Stomach (tissue), 9 donors: ENCODE measurements around the gene USP1. TPM values are rescaled to one million over a fixed set of nuclear protein-coding genes. Genes with fewer than 3 reads are reported as not detected.

ENCODE experiments used
- DNase-seq, 2 donors: peaks; one replicate each; pipeline versions ENCODE4 v3.0.0 to v3.0.0-alpha.2; 2013 to 2019
- H3K27ac ChIP-seq, 5 donors: fragments of 200-600 bp in 4 of 5; sonication (generic) in 4 of 5; one replicate each; pipeline ENCODE4 v1.5.1; 2013 to 2019; ENCODE audit warnings: mild to moderate bottlenecking in 1 of 5, moderate library complexity in 1 of 5
- H3K27me3 ChIP-seq, 3 donors: fragments of 200-600 bp; sonication (generic); one replicate each; pipeline ENCODE4 v1.5.1; 2017 to 2019; ENCODE audit warnings: mixed run types in 1 of 3
- H3K36me3 ChIP-seq, 4 donors: fragments of 200-600 bp; sonication (generic); 1 replicate in 3 of 4; 2 replicates in 1 of 4; pipeline ENCODE4 v1.5.1; 2016 to 2019
- H3K4me1 ChIP-seq, 4 donors: fragments of 200-600 bp; sonication (generic); one replicate each; pipeline ENCODE4 v1.5.1; 2016 to 2019
- H3K4me3 ChIP-seq, 4 donors: fragments of 200-600 bp; sonication (generic) in 3 of 4; one replicate each; pipeline ENCODE4 v1.5.1; 2016 to 2019; ENCODE audit warnings: mild to moderate bottlenecking in 1 of 4
- H3K9me3 ChIP-seq, 4 donors: fragments of 200-600 bp; sonication (generic); one replicate each; pipeline ENCODE4 v1.5.1; 2016 to 2019
- CTCF ChIP-seq, 7 experiments: fragments of 450-650 bp in 4 of 7; fragments of 200-600 bp in 3 of 7; sonication (generic) in 3 of 7; IDR thresholded peaks; one replicate each; pipeline ENCODE4 v1.5.1; 2016 to 2019; ENCODE audit warnings: antibody characterized with exemption in 7 of 7, control low read depth in 2 of 7, mild to moderate bottlenecking in 1 of 7
- EP300 ChIP-seq: sonication (generic); formaldehyde crosslinking; IDR thresholded peaks from one replicate; pipeline ENCODE4 v1.6.1; 2017; ENCODE audit warnings: antibody characterized with exemption
- POLR2A ChIP-seq, 4 donors: fragments of 450-650 bp; IDR thresholded peaks; one replicate each; pipeline ENCODE4 v1.6.1; 2016; ENCODE audit warnings: antibody characterized with exemption in 4 of 4, control low read depth in 2 of 4, mild to moderate bottlenecking in 1 of 4, moderate library complexity in 1 of 4
- POLR2AphosphoS5 ChIP-seq, 3 donors: sonication (generic); formaldehyde crosslinking; IDR thresholded peaks; one replicate each; pipeline ENCODE4 v1.6.1; 2016; ENCODE audit warnings: antibody characterized with exemption in 3 of 3
- WGBS, 5 donors: extraction: QIAGEN DNeasy Blood & Tissue Kit in 3 of 5; methylation state at CpG; one replicate each; pipeline versions ENCODE4 v1.1.5 to v1.1.7; 2013 to 2018; 5-methylcytosine and 5-hydroxymethylcytosine counted together
- intact Hi-C: fragments of 100-400 bp; cut with DNase I; formaldehyde crosslinking; loops from one replicate; pipeline ENCODE4 v1.15.1; 2023; ENCODE audit warnings: low total_unique reads
- polyA plus RNA-seq, 3 donors: library from polyadenylated mRNA; stranded (reverse); fragments of 200-250 nt; gene quantifications; one replicate each; pipeline ENCODE4 v1.2.3, GENCODE V29; 2013
- total RNA-seq, 5 donors: library from RNA; depleted of rRNA; stranded (reverse); fragments of >200 nt; gene quantifications; one replicate each; pipeline versions ENCODE4 v1.1.0 to v1.2.3, GENCODE V29; 2014 to 2016
- donor health status: healthy with polysubstance abuse.
- donor health status: Bipolar disorder and iron deficiency.
- donor health status: healthy.

Gene USP1
- total and polyA plus RNA-seq, 8 donors, result 5.4 to 47.5 (median 15.5) TPM

- no peaks in the 10 kb centered on the region for H3K36me3 ChIP-seq
- intact Hi-C loops, result no loop called here
- WGBS, 5 donors, result 79 to 84% (median 80%) methylated on average over 5 of the region's 5 CpGs
- no peaks in the 10 kb centered on the region for H3K4me1 ChIP-seq
- DNase-seq, result no peak
- H3K27me3 ChIP-seq, result no peaks in the 10 kb centered on the region
- TF ChIP-seq CTCF (IDR thresholded peaks at IDR 0.05) (no peak), POLR2AphosphoS5 (IDR thresholded peaks at IDR 0.05) (no peak), EP300 (no peak), POLR2A (IDR thresholded peaks at IDR 0.05) (no peak)
- no peak overlapping the region for H3K27ac ChIP-seq
- H3K4me3 ChIP-seq, result no peak overlapping the region
- no peaks in the 10 kb centered on the region for H3K9me3 ChIP-seq
Observed at GRCh38 chr1:62425041-62425440, 11.8 kb upstream of the USP1 start.

GRCh38 chr1:62426237-62426636 is 10.6 kb upstream of the USP1 start:
- Histone ChIP-seq H3K27me3 (no peaks in the 10 kb centered on the region), H3K4me3 (no peak overlapping the region), H3K36me3 (no peaks in the 10 kb centered on the region), H3K4me1 (no peaks in the 10 kb centered on the region), H3K9me3 (no peaks in the 10 kb centered on the region), H3K27ac (no peak overlapping the region)
- TF ChIP-seq POLR2AphosphoS5 (IDR thresholded peaks at IDR 0.05) (no peak), EP300 (no peak), POLR2A (IDR thresholded peaks at IDR 0.05) (no peak), CTCF (IDR thresholded peaks at IDR 0.05) (no peak)
- WGBS, 5 donors, result 36 to 51% (median 39%) methylated on average over 3 of the region's 3 CpGs
- intact Hi-C loops, result no loop called here
- no peak for DNase-seq

GRCh38 chr1:62426794-62427193 is 10.1 kb upstream of the USP1 start:
- Histone ChIP-seq H3K4me1 (no peaks in the 10 kb centered on the region), H3K27me3 (no peaks in the 10 kb centered on the region), H3K36me3 (no peaks in the 10 kb centered on the region), H3K27ac (no peak overlapping the region), H3K9me3 (no peaks in the 10 kb centered on the region), H3K4me3 (no peak overlapping the region)
- DNase-seq, result no peak
- intact Hi-C loops, result no loop called here
- TF ChIP-seq EP300 (no peak), POLR2AphosphoS5 (IDR thresholded peaks at IDR 0.05) (no peak), POLR2A (IDR thresholded peaks at IDR 0.05) (no peak), CTCF (IDR thresholded peaks at IDR 0.05) (no peak)
- WGBS, 5 donors, result 78 to 92% (median 90%) methylated on average over 1 of the region's 1 CpG

- Histone ChIP-seq H3K36me3 (no peaks in the 10 kb centered on the region), H3K27me3 (no peaks in the 10 kb centered on the region), H3K27ac (no peak overlapping the region), H3K4me1 (no peaks in the 10 kb centered on the region), H3K9me3 (no peaks in the 10 kb centered on the region), H3K4me3 (no peak overlapping the region)
- DNase-seq, result peak in 1 of 2 donors; percentile 39
- 70 to 81% (median 76%) methylated on average over 4 of the region's 4 CpGs for WGBS, 5 donors
- TF ChIP-seq POLR2AphosphoS5 (IDR thresholded peaks at IDR 0.05) (no peak), POLR2A (IDR thresholded peaks at IDR 0.05) (no peak), CTCF (IDR thresholded peaks at IDR 0.05) (no peak), EP300 (no peak)
- intact Hi-C loops, result no loop called here
Observed at GRCh38 chr1:62428351-62428750, 8.5 kb upstream of the USP1 start.
